Breast epithelium (tissue), 4 donors: ENCODE results near the gene MRPL24. TPM values are rescaled to one million over a fixed set of nuclear protein-coding genes. Genes with fewer than 3 reads are reported as not detected.
A peak's percentile ranks its signal among the peaks of the same experiment; 100 is the strongest.

ENCODE experiments used
- DNase-seq, 2 donors: peaks; one replicate each; pipeline ENCODE4 v3.0.0-alpha.2; 2019; ENCODE audit warnings: low spot score in 2 of 2
- H3K27ac ChIP-seq, 2 donors: fragments of 200-600 bp; sonication (generic) in 1 of 2; one replicate each; pipeline ENCODE4 v1.5.1; 2016 to 2019; ENCODE audit warnings: mild to moderate bottlenecking in 1 of 2
- H3K27me3 ChIP-seq, 2 donors: fragments of 200-600 bp; sonication (generic) in 1 of 2; one replicate each; pipeline versions ENCODE4 v1.5.1 to v1.6.0; 2017 to 2019; ENCODE audit warnings: control low read depth in 1 of 2, mild to moderate bottlenecking in 1 of 2
- H3K36me3 ChIP-seq: fragments of 200-600 bp; one replicate; pipeline ENCODE4 v1.5.1; 2019
- H3K4me1 ChIP-seq, 2 donors: fragments of 200-600 bp; sonication (generic); one replicate each; pipeline ENCODE4 v1.5.1; 2016 to 2019; ENCODE audit warnings: control low read depth in 1 of 2
- H3K4me3 ChIP-seq, 3 donors: fragments of 200-600 bp; sonication (generic); 1 replicate in 2 of 3; 2 replicates in 1 of 3; pipeline ENCODE4 v1.5.1; 2016 to 2019; ENCODE audit warnings: mild to moderate bottlenecking in 3 of 3, moderate library complexity in 2 of 3
- H3K9me3 ChIP-seq, 2 donors: fragments of 200-600 bp; sonication (generic) in 1 of 2; one replicate each; pipeline ENCODE4 v1.5.1; 2016 to 2019; ENCODE audit warnings: control low read depth in 1 of 2
- POLR2A ChIP-seq: fragments of 450-650 bp; IDR thresholded peaks from one replicate; pipeline ENCODE4 v1.6.1; 2016; ENCODE audit warnings: antibody characterized with exemption, mild to moderate bottlenecking, moderate library complexity
- POLR2AphosphoS5 ChIP-seq, 3 donors: sonication (generic); formaldehyde crosslinking; IDR thresholded peaks; one replicate each; pipeline ENCODE4 v1.6.1; 2017; ENCODE audit warnings: antibody characterized with exemption in 3 of 3
- intact Hi-C: fragments of 100-400 bp; cut with DNase I; formaldehyde crosslinking; loops from one replicate; pipeline ENCODE4 v1.15.1; 2023; ENCODE audit warnings: low total_unique reads
- total RNA-seq, 3 donors: library from RNA; depleted of rRNA; stranded (reverse); fragments of >200 nt; gene quantifications; one replicate each; pipeline ENCODE4 v1.1.0, GENCODE V29; 2016
- TF ChIP-seq, protein P1 (sequence below), 3 donors: fragments of 450-650 bp; IDR thresholded peaks; one replicate each; pipeline ENCODE4 v1.5.1; 2016 to 2017; ENCODE audit warnings: antibody characterized with exemption in 3 of 3, mild to moderate bottlenecking in 3 of 3, moderate library complexity in 3 of 3

Gene MRPL24
- total RNA-seq, 3 donors from 2014 or later, result 36.6 to 63.9 (median 63.8) TPM

DNA sequence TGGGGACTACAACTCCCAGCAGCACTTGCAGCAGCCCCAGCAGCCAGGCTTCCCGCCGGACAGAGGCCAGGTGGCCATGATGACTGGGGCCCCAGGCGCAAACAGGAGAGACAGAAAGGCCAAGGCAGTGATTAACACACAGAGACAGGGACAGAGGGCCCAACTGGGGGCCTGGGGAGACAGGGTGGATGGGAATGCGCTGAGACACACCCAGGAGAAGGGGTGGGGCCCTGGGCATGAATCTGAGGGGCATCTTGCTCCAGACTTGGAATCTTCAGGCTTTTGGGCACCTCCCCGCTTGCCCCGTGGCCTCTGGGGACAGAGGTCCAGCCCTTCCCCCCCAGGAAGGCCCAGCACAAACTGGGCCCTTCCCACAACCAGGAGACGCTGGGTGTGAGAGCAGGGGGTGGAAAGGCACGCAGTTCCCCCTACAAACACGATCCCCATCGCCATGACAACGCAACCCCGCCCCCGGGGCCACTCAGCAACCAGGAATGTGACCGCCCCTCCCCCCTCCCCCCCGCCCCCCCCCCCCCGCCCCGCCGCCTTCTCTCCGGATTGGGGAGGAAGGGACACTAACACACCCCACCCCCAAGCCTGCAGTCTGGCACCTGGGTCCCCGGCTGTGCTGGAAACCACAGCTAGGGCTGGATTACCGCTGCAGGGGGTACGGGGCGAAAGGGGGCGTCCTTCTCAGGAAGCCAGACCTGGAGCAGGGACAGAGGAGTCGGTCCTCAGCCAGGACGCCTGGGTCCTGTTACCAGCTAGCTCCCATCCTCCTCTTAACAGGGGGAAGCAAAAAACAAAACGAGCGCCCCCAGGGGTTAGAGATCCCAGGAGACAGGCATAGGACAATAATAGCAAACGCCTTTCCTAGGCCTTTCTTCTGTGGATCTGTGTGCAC is 6.1 kb upstream of the MRPL24 start:
- TF ChIP-seq, protein P1, sequence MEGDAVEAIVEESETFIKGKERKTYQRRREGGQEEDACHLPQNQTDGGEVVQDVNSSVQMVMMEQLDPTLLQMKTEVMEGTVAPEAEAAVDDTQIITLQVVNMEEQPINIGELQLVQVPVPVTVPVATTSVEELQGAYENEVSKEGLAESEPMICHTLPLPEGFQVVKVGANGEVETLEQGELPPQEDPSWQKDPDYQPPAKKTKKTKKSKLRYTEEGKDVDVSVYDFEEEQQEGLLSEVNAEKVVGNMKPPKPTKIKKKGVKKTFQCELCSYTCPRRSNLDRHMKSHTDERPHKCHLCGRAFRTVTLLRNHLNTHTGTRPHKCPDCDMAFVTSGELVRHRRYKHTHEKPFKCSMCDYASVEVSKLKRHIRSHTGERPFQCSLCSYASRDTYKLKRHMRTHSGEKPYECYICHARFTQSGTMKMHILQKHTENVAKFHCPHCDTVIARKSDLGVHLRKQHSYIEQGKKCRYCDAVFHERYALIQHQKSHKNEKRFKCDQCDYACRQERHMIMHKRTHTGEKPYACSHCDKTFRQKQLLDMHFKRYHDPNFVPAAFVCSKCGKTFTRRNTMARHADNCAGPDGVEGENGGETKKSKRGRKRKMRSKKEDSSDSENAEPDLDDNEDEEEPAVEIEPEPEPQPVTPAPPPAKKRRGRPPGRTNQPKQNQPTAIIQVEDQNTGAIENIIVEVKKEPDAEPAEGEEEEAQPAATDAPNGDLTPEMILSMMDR (IDR thresholded peaks at IDR 0.05), result no peak
- TF ChIP-seq POLR2AphosphoS5 (IDR thresholded peaks at IDR 0.05), result peak; percentile 75 to 82 (median 78)
- peak; percentile 49 for TF ChIP-seq POLR2A
- Histone ChIP-seq H3K4me3 (peak overlapping the region; percentile 87 to 98 (median 95)), H3K4me1 (peaks cover 8 to 30% of the 10 kb centered on the region in 2 donors), H3K27me3 (no peaks in the 10 kb centered on the region), H3K9me3 (no peaks in the 10 kb centered on the region), H3K36me3 (no peaks in the 10 kb centered on the region), H3K27ac (peak overlapping the region; percentile 100)
- DNase-seq, result peak; percentile 96 to 97
- intact Hi-C loops, result loop anchor here (2.0 kb wide), 1 partner anchor 66 kb away; no protein-coding TSS in a partner anchor

DNA sequence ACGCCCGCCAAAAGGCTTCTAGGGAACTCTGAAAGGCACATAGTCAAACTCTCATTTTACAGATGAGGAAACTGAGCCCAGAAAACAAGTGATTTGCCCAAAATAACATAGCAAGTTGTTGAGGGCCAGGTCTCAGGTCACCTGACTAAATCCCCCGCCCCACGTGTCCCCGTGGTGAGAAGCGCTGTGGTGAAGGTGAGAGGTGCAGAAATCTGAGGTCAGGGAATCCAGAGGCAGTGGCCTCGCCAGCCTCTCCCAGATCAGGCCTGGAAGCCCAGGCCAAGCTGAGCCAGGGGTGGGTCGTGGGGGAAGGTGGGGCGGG is 5.5 kb upstream of the MRPL24 start:
- peaks cover 8 to 30% of the 10 kb centered on the region in 2 donors for H3K4me1 ChIP-seq
- intact Hi-C loops, result loop anchor here (2.0 kb wide), 1 partner anchor 66 kb away; no protein-coding TSS in a partner anchor
- peak overlapping the region; percentile 87 to 98 (median 95) for H3K4me3 ChIP-seq
- TF ChIP-seq, protein P1 (IDR thresholded peaks at IDR 0.05), result no peak
- no peak for TF ChIP-seq POLR2A
- no peak for TF ChIP-seq POLR2AphosphoS5 (IDR thresholded peaks at IDR 0.05)
- H3K36me3 ChIP-seq, result no peaks in the 10 kb centered on the region
- no peaks in the 10 kb centered on the region for H3K9me3 ChIP-seq
- H3K27me3 ChIP-seq, result no peaks in the 10 kb centered on the region
- DNase-seq, result no peak
- peak overlapping the region; percentile 100 for H3K27ac ChIP-seq

DNA sequence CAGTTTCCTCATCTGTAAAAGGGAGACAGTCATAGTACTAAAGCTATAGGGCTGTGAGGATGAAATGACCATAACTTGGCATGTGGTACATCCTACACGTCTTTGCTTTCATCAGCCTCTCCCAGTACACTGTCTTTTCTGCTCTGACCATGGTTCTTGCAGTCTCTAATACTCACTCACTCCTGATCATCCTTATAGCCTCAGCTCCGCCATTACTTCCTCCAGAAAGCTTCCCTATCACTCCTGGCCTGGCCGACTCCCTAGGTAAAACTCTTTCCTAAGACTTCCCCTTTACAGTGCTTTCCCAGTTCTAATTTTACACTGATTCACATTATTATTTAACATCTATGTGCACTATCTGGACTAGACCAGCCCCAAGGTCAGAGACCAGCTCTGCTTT is 5.0 kb upstream of the MRPL24 start:
- Histone ChIP-seq H3K9me3 (no peaks in the 10 kb centered on the region), H3K4me1 (peaks cover 8 to 30% of the 10 kb centered on the region in 2 donors), H3K27ac (peak overlapping the region; percentile 100), H3K4me3 (peak overlapping the region in 2 of 3 donors; percentile 87 to 95), H3K27me3 (no peaks in the 10 kb centered on the region), H3K36me3 (no peaks in the 10 kb centered on the region)
- intact Hi-C loops, result loop anchor here (2.0 kb wide), 1 partner anchor 67 kb away; no protein-coding TSS in a partner anchor
- TF ChIP-seq, protein P1 (IDR thresholded peaks at IDR 0.05), result no peak
- TF ChIP-seq POLR2AphosphoS5 (IDR thresholded peaks at IDR 0.05) (no peak), POLR2A (no peak)
- DNase-seq, result no peak

DNA sequence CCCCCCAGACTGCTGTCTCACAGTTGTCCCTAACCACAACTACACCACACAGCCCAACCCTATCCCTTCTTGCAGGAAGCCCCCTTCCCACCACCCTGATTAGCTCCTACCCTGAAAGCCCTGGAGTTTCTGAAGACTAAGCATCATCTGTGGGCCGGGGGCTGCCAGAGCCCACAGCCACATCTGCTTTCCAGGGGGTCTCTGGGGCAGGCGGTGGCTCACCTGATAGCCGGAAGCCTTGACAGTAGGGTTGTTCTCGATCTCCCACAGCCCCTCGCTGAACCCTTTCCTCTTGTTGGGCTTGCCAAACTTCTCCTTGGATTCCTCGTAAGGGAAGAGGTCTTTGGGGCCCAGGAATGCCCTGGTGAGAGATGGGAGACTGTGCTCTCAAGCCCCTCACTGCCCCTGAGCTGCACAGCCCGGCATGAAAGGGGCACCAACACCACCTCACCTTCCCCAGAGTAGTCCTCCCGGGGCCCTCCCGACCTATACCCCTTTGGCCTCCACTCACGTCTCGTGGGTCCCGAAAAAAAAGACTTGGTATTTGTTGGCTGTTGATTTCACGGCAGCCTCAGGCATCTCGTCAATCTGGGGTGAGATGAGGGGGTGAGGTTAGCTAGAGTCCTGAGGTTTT is 4.0 kb upstream of the MRPL24 start:
- intact Hi-C loops, result no loop called here
- no peak for DNase-seq
- Histone ChIP-seq H3K27ac (peak overlapping the region; percentile 100), H3K9me3 (no peaks in the 10 kb centered on the region), H3K36me3 (no peaks in the 10 kb centered on the region), H3K4me3 (no peak overlapping the region), H3K27me3 (no peaks in the 10 kb centered on the region), H3K4me1 (peaks cover 8 to 31% of the 10 kb centered on the region in 2 donors)
- TF ChIP-seq, protein P1 (IDR thresholded peaks at IDR 0.05), result no peak
- TF ChIP-seq POLR2A, result no peak
- no peak for TF ChIP-seq POLR2AphosphoS5 (IDR thresholded peaks at IDR 0.05)

DNA sequence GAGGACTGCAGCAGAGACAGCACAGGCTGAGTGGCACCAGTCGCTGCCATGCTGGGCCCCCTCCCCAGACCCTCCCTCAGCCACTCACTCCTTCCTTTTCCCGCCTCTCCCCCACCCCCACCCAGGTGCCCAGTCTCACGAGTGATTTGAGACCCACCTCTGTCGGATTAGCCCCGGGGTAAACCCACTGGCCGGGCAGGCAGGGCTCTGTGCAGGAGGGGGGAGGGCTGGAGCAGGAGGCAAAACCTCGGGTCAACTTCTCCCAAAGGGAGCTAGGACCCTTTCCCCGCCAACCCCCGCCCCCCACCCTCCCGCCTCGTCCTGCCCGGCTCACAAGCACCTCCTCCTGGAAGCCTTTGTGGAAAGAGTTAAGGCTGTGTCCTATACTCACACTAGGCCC is 3.5 kb upstream of the MRPL24 start:
- Histone ChIP-seq H3K27me3 (no peaks in the 10 kb centered on the region), H3K4me3 (no peak overlapping the region), H3K9me3 (no peaks in the 10 kb centered on the region), H3K36me3 (no peaks in the 10 kb centered on the region), H3K4me1 (peaks cover 8 to 28% of the 10 kb centered on the region in 2 donors), H3K27ac (peak overlapping the region; percentile 100)
- intact Hi-C loops, result no loop called here
- TF ChIP-seq, protein P1 (IDR thresholded peaks at IDR 0.05), result no peak
- no peak for TF ChIP-seq POLR2A
- no peak for TF ChIP-seq POLR2AphosphoS5 (IDR thresholded peaks at IDR 0.05)
- DNase-seq, result no peak
